Stimulated activated CD8-positive, alpha-beta memory T cell treated with anti-CD3 and anti-CD28 coated beads, Interleukin-2, amount 100 ng/mL, for 48 hours (primary cell): ENCODE data around the gene RB1.

Experiments used
- DNase-seq, 2 donors: peaks; one replicate each; pipeline ENCODE4 v3.0.0-alpha.2; 2020; ENCODE audit warnings: low read depth in 2 of 2

Gene RB1

GRCh38 chr13:48303359-48304142, at the start of gene RB1:
Gene RB1, plus strand, starts transcription at chr13:48303751. Its CDS starts 162 bp downstream, at chr13:48303913.
- DNase-seq, result peak; percentile 84 to 86

GRCh38 chr13:48253849-48254248, 49.7 kb upstream of the RB1 start:
- DNase-seq, result no peak

- DNase-seq, result no peak
Observed at GRCh38 chr13:48255090-48255489, 48.5 kb upstream of the RB1 start.

GRCh38 chr13:48255954-48256353, 47.6 kb upstream of the RB1 start:
- DNase-seq, result no peak

GRCh38 chr13:48258002-48258401, 45.5 kb upstream of the RB1 start:
- no peak for DNase-seq

GRCh38 chr13:48258430-48258829, 45.1 kb upstream of the RB1 start:
- no peak for DNase-seq

GRCh38 chr13:48260970-48261369, 42.6 kb upstream of the RB1 start:
- DNase-seq, result no peak

- DNase-seq, result no peak
Observed at GRCh38 chr13:48263196-48263595, 40.4 kb upstream of the RB1 start.

- no peak for DNase-seq
Observed at GRCh38 chr13:48264058-48264457, 39.5 kb upstream of the RB1 start.

GRCh38 chr13:48265217-48265815, 38.2 kb upstream of the RB1 start:
- DNase-seq, result peak in 1 of 2 donors; percentile 8

GRCh38 chr13:48266150-48266549, 37.4 kb upstream of the RB1 start:
- DNase-seq, result no peak

GRCh38 chr13:48266701-48267639, 36.6 kb upstream of the RB1 start:
- no peak for DNase-seq

GRCh38 chr13:48268019-48268418, 35.5 kb upstream of the RB1 start:
- DNase-seq, result no peak

- no peak for DNase-seq
Observed at GRCh38 chr13:48273346-48273745, 30.2 kb upstream of the RB1 start.

GRCh38 chr13:48275507-48275906, 28.0 kb upstream of the RB1 start:
- DNase-seq, result no peak

- no peak for DNase-seq
Observed at GRCh38 chr13:48278806-48279205, 24.7 kb upstream of the RB1 start.

- DNase-seq, result no peak
Observed at GRCh38 chr13:48281556-48281955, 22.0 kb upstream of the RB1 start.

GRCh38 chr13:48291730-48292129, 11.8 kb upstream of the RB1 start:
- no peak for DNase-seq

- no peak for DNase-seq
Observed at GRCh38 chr13:48292650-48293049, 10.9 kb upstream of the RB1 start.

- no peak for DNase-seq
Observed at GRCh38 chr13:48294653-48295052, 8.9 kb upstream of the RB1 start.

GRCh38 chr13:48295271-48295670, 8.3 kb upstream of the RB1 start:
- DNase-seq, result no peak

- DNase-seq, result no peak
Observed at GRCh38 chr13:48296528-48296927, 7.0 kb upstream of the RB1 start.
